K562 (cell line): ENCODE results near the gene G6PD. TPM values are rescaled to one million over a fixed set of nuclear protein-coding genes. Genes with fewer than 3 reads are reported as not detected.
"Not testable (repeated sequence)": the region's sequence is repeated elsewhere in the genome, so short reads cannot be mapped to it uniquely, and the experiment has no call there.

Experiments used
- ATAC-seq: fragments of 200-7000 bp; cut with Tn5 transposase; 3 replicates; pipeline ENCODE4 v1.9.1; 2020; ENCODE audit warnings: moderate library complexity
- BruUV-seq: library from RNA; stranded (reverse); fragments of 400-500 nt; replicated peaks from 2 replicates; lab custom pipeline; 2021; lab: Mats Ljungman, UMichigan
- CTCF ChIA-PET: fragments of 300-600 bp; formaldehyde crosslinking; extraction: SDS; loops from one replicate; lab custom pipeline; 2021; ENCODE audit warnings: low intra/inter-chr PET ratio; lab: Yijun Ruan, JAX
- POLR2A ChIA-PET: fragments of 300-600, 350-650 bp; sonication (Branson Sonifier 250); formaldehyde crosslinking; extraction: SDS; loops from one replicate; lab custom pipeline; 2021; ENCODE audit warnings: antibody characterized with exemption, inconsistent platforms; lab: Yijun Ruan, JAX
- DNase-seq, 4 experiments: peaks; one replicate each; pipeline versions ENCODE4 v3.0.0 to v3.0.0-alpha.2; 2011 to 2018; ENCODE audit warnings: low spot score in 3 of 4, mixed read lengths in 3 of 4; ENCODE audit errors: extremely low read depth in 1 of 4
- FAIRE-seq: peaks from 2 replicates; lab custom pipeline; 2011; peaks lifted over from hg19 to GRCh38; lab: Jason Lieb, UNC
- H2AFZ ChIP-seq: 2 replicates; pipeline ENCODE4 v1.6.0; 2011; ENCODE audit warnings: low read depth, low read length, control low read depth, inconsistent platforms
- H3K27ac ChIP-seq: fragments of 200-600 bp; 3 replicates; pipeline ENCODE4 v1.8.0; 2011; ENCODE audit warnings: low read depth, mild to moderate bottlenecking, control low read depth, inconsistent platforms, low read length, moderate library complexity, mixed read lengths; ENCODE audit errors: extremely low read depth
- H3K27me3 ChIP-seq, 2 experiments: fragments of 300-600 bp in 1 of 2; 2 replicates in 1 of 2; 3 replicates in 1 of 2; pipeline versions ENCODE4 v1.6.0 to v1.8.0; 2011; ENCODE audit warnings: inconsistent platforms in 2 of 2, low read length in 2 of 2, mild to moderate bottlenecking in 1 of 2, mixed read lengths in 1 of 2, moderate library complexity in 1 of 2; ENCODE audit not compliant: control insufficient read depth in 2 of 2, insufficient read depth in 2 of 2
- H3K36me3 ChIP-seq: fragments of 300-600 bp; 3 replicates; pipeline ENCODE4 v1.8.0; 2011; ENCODE audit warnings: mild to moderate bottlenecking, low read length, inconsistent platforms; ENCODE audit not compliant: control insufficient read depth, insufficient read depth
- H3K4me1 ChIP-seq, 2 experiments: fragments of 200-600 bp in 1 of 2; replicated peaks in 1 of 2; 2 replicates in 1 of 2; 3 replicates in 1 of 2; pipeline versions ENCODE4 v1.5.1 to v1.8.0; 2011; ENCODE audit warnings: inconsistent platforms in 2 of 2, low read length in 2 of 2, mild to moderate bottlenecking in 1 of 2, mixed read lengths in 1 of 2, moderate library complexity in 1 of 2; ENCODE audit not compliant: control insufficient read depth in 2 of 2, insufficient read depth in 2 of 2
- H3K4me2 ChIP-seq: 2 replicates; pipeline ENCODE4 v1.6.1; 2011; ENCODE audit warnings: low read length, control low read depth, inconsistent platforms, mixed read lengths; ENCODE audit not compliant: insufficient read depth
- H3K4me3 ChIP-seq: fragments of 200-600 bp; sonication (generic), shearing (Covaris generic); 2 replicates; pipeline ENCODE4 v1.5.1; 2016; ENCODE audit warnings: control low read depth, inconsistent platforms
- H3K79me2 ChIP-seq: fragments of 200-600 bp; 3 replicates; pipeline ENCODE4 v1.8.0; 2011; ENCODE audit warnings: low read length, inconsistent platforms; ENCODE audit not compliant: control insufficient read depth, insufficient read depth
- H3K9ac ChIP-seq, 2 experiments: 2 replicates each; pipeline versions ENCODE4 v1.6.0 to v1.6.1; 2011; ENCODE audit warnings: low read depth in 2 of 2, low read length in 2 of 2, control low read depth in 1 of 2, inconsistent platforms in 1 of 2, mild to moderate bottlenecking in 1 of 2, mixed read lengths in 1 of 2; ENCODE audit not compliant: insufficient read depth in 1 of 2
- H3K9me1 ChIP-seq: one replicate; pipeline ENCODE4 v1.6.0; 2011; ENCODE audit warnings: inconsistent platforms, mild to moderate bottlenecking, low read length, moderate library complexity; ENCODE audit not compliant: control insufficient read depth, insufficient read depth
- H3K9me3 ChIP-seq: replicated peaks from 2 replicates; pipeline ENCODE4 v1.5.1; 2011; ENCODE audit warnings: low read depth, low read length, inconsistent platforms; ENCODE audit not compliant: control insufficient read depth, insufficient read depth
- H4K20me1 ChIP-seq: replicated peaks from 2 replicates; pipeline ENCODE4 v1.6.1; 2011; ENCODE audit warnings: low read length, inconsistent platforms, mixed read lengths; ENCODE audit not compliant: control insufficient read depth, insufficient read depth
- CBFA2T2 ChIP-seq: fragments of 450-650 bp; conservative IDR thresholded peaks from 2 replicates; pipeline ENCODE4 v1.6.1; 2017; ENCODE audit warnings: mild to moderate bottlenecking
- DACH1 ChIP-seq: fragments of 450-650 bp; IDR thresholded peaks from 2 replicates; pipeline ENCODE4 v1.6.1; 2018; ENCODE audit not compliant: partially characterized antibody
- HMBOX1 ChIP-seq: sonication (generic); IDR thresholded peaks from 2 replicates; pipeline ENCODE4 v1.6.1; 2016
- JUN ChIP-seq, 2 experiments: sonication (generic) in 1 of 2; formaldehyde crosslinking in 1 of 2; IDR thresholded peaks; 2 replicates each; pipeline versions ENCODE4 v1.6.1 to v1.8.0; 2012 to 2022; ENCODE audit warnings: borderline replicate concordance in 2 of 2, mild to moderate bottlenecking in 2 of 2, improper control_type of control experiment in 1 of 2, low read depth in 1 of 2, low read length in 1 of 2, missing genetic modification reagents in 1 of 2
- NCOR1 ChIP-seq: fragments of 450-650 bp; IDR thresholded peaks from 2 replicates; pipeline ENCODE4 v1.6.1; 2016; ENCODE audit warnings: mild to moderate bottlenecking, moderate library complexity
- NFIC ChIP-seq: fragments of 450-650 bp; IDR thresholded peaks from 2 replicates; pipeline ENCODE4 v1.6.1; 2017; ENCODE audit warnings: mild to moderate bottlenecking, inconsistent platforms
- NR2C1 ChIP-seq, 2 experiments: fragments of 450-650 bp; IDR thresholded peaks; 2 replicates each; pipeline ENCODE4 v1.6.1; 2017; ENCODE audit warnings: mild to moderate bottlenecking in 2 of 2, antibody characterized with exemption in 1 of 2, inconsistent platforms in 1 of 2, missing compliant biosample characterization in 1 of 2, missing genetic modification characterization in 1 of 2
- PRDM10 ChIP-seq: fragments of 450-650 bp; IDR thresholded peaks from 2 replicates; pipeline ENCODE4 v1.6.1; 2018; ENCODE audit not compliant: partially characterized antibody
- TAF9B ChIP-seq: fragments of 450-650 bp; IDR thresholded peaks from 2 replicates; pipeline ENCODE4 v1.6.1; 2018; ENCODE audit warnings: mild to moderate bottlenecking; ENCODE audit not compliant: partially characterized antibody
- ZNF592 ChIP-seq: fragments of 450-650 bp; IDR thresholded peaks from 2 replicates; pipeline ENCODE4 v1.6.1; 2017; ENCODE audit warnings: antibody characterized with exemption, mild to moderate bottlenecking
- WGBS: fragments of 100-300 bp; shearing (Covaris generic); methylation state at CpG from one replicate; pipeline ENCODE4 v1.1.6; 2016; ENCODE audit warnings: low coverage, mixed read lengths; ENCODE audit not compliant: insufficient coverage; ENCODE audit errors: missing lambda C conversion rate; 5-methylcytosine and 5-hydroxymethylcytosine counted together
- in situ Hi-C: fragments of 300-500 bp; cut with MboI; formaldehyde crosslinking; loops from 4 replicates; pipeline ENCODE4 v1.15.0; 2018; ENCODE audit warnings: inconsistent platforms, mixed read lengths
- intact Hi-C: fragments of 100-400 bp; cut with micrococcal nuclease; formaldehyde crosslinking; loops from 2 replicates; pipeline ENCODE4 v1.14.2; 2022
- polyA plus RNA-seq, 8 experiments: library from polyadenylated mRNA; depleted of rRNA in 4 of 8; stranded (reverse) in 5 of 8; unstranded in 3 of 8; fragments of >200 nt; fragmentation: Nextera tagmentation in 2 of 8; fragmentation: Illumina TruSeq in 1 of 8; extraction: Ambion mirVana in 2 of 8; extraction: Trizol in 1 of 8; gene quantifications; 2 replicates each; pipeline versions ENCODE4 v1.2.1 to v1.2.3, GENCODE V29; 2011 to 2014; ENCODE audit warnings: inconsistent platforms in 1 of 8, missing spikeins in 1 of 8
- total RNA-seq, 7 experiments: library from RNA; depleted of rRNA in 6 of 7; stranded (reverse); fragments of >200 nt in 6 of 7; fragmentation: Illumina TruSeq in 2 of 7; extraction: Trizol in 2 of 7; gene quantifications; 2 replicates each; pipeline versions ENCODE4 v1.2.1 to v1.2.3, GENCODE V29; 2011 to 2021; ENCODE audit warnings: low replicate concordance in 1 of 7

G6PD gene
- total and polyA plus RNA-seq, 9 of the 15 experiments (the other 6 are each of a cell fraction or from before 2014, with no cell fraction given): 2.9 to 222 (median 66.4) TPM

GRCh38 chrX:154501423-154501822 is 45.2 kb downstream of the G6PD start (continued):
- peak; percentile 33; the same call in 1 of the 2 replicates for TF ChIP-seq JUN (IDR thresholded peaks at IDR 0.05; ENCODE audit: borderline replicate concordance, low read depth, low read length)
- TF ChIP-seq JUN (CRISPR knock-in tag; IDR thresholded peaks at IDR 0.05; ENCODE audit: borderline replicate concordance): not testable (repeated sequence)
- peak; percentile 31; the same call in 1 of the 2 replicates for TF ChIP-seq CBFA2T2
- TF ChIP-seq DACH1: peak; percentile 47
- peak; percentile 43; the same call in 1 of the 2 replicates for TF ChIP-seq NR2C1 (IDR thresholded peaks at IDR 0.05)
- peak; percentile 59 for TF ChIP-seq NR2C1 (tag; IDR thresholded peaks at IDR 0.05)
- TF ChIP-seq NCOR1: peak; percentile 43; the same call in 1 of the 2 replicates
- peak; percentile 65 for TF ChIP-seq TAF9B
- TF ChIP-seq HMBOX1: peak; percentile 57; the same call in 1 of the 2 replicates

- DNase-seq, H3K9me1 ChIP-seq, H3K4me2 ChIP-seq, H3K27me3 ChIP-seq, H3K4me3 ChIP-seq, H3K9me3 ChIP-seq, H3K79me2 ChIP-seq, H3K9ac ChIP-seq, BruUV-seq, H4K20me1 ChIP-seq, CTCF ChIA-PET, in situ Hi-C loops, H3K36me3 ChIP-seq: not testable (repeated sequence)
- POLR2A ChIA-PET: interaction anchor here (0.7 to 1.5 kb wide), 2 partner anchors 20 to 32 kb away, joined by 3 to 4 read pairs; partner anchors contain the start of gene FAM3A
- H2AFZ ChIP-seq: peak overlapping the region; percentile 0; the same call in 1 of the 2 replicates
- intact Hi-C loops: loop anchor here (10.0 kb wide), 1 partner anchor 122 kb away; the partner anchor contains the start of genes EMD and FLNA
- H3K4me1 ChIP-seq: peaks cover 31 to 42% of the 10 kb centered on the region in 2 experiments
- 22% methylated on average over 4 of the region's 4 CpGs for WGBS
- FAIRE-seq (peak; percentile 85), ATAC-seq (0 out of 3 replicates have a peak, but pooled peaks have one; percentile 6)
- peak overlapping the region; percentile 48; the same call in 1 of the 3 replicates for H3K27ac ChIP-seq
- TF ChIP-seq NFIC (0 out of 2 replicates have a peak, but pooled peaks have one; percentile 17), ZNF592 (peak; percentile 47; the same call in 1 of the 2 replicates), PRDM10 (peak; percentile 89)
Observed at GRCh38 chrX:154496591-154497137, 50.0 kb downstream of the G6PD start.
